Caco-2 (cell line): Measurements from ENCODE around the gene CD8A. TPM values are rescaled to one million over a fixed set of nuclear protein-coding genes. Genes with fewer than 3 reads are reported as not detected.

Experiments
- BruUV-seq: library from RNA; stranded (reverse); fragments of 400-500 nt; replicated peaks from 2 replicates; lab custom pipeline; 2021; lab: Mats Ljungman, UMichigan
- CTCF ChIA-PET: fragments of 300-600 bp; sonication (Branson Sonifier 250); formaldehyde crosslinking; loops from one replicate; lab custom pipeline; 2022; ENCODE audit warnings: antibody characterized with exemption; lab: Charles Lee
- POLR2A ChIA-PET: fragments of 300-600 bp; sonication (Branson Sonifier 250); formaldehyde crosslinking; loops from one replicate; lab custom pipeline; 2022; ENCODE audit warnings: antibody characterized with exemption; lab: Charles Lee
- DNase-seq, 2 experiments: peaks; one replicate each; pipeline versions ENCODE4 v3.0.0 to v3.0.0-alpha.2; 2020 to 2022
- H3K27me3 ChIP-seq: replicated peaks from 2 replicates; pipeline ENCODE4 v1.6.0; 2011; ENCODE audit warnings: low read length; ENCODE audit not compliant: control insufficient read depth, insufficient read depth
- H3K36me3 ChIP-seq: 2 replicates; pipeline ENCODE4 v1.5.1; 2011; ENCODE audit warnings: low read length; ENCODE audit not compliant: control insufficient read depth, insufficient read depth
- H3K4me1 ChIP-seq: fragments of 250-450 bp; sonication (Bioruptor Pico); 2 replicates; pipeline ENCODE4 v1.5.1; 2020; ENCODE audit warnings: mild to moderate bottlenecking
- H3K4me3 ChIP-seq: 2 replicates; pipeline ENCODE4 v1.5.1; 2011; ENCODE audit warnings: low read depth, mild to moderate bottlenecking, control low read depth, low read length
- H3K9me3 ChIP-seq: fragments of 250-450 bp; sonication (Bioruptor Pico); 2 replicates; pipeline ENCODE4 v1.5.1; 2020; ENCODE audit warnings: mild to moderate bottlenecking, moderate library complexity
- H3K27ac Mint-ChIP-seq: one replicate; pipeline ENCODE4 v1.8.0; 2022; ENCODE audit warnings: mixed read lengths; ENCODE audit not compliant: unreplicated experiment
- H3K27me3 Mint-ChIP-seq: one replicate; pipeline ENCODE4 v1.8.0; 2022; ENCODE audit warnings: mixed read lengths; ENCODE audit not compliant: insufficient read depth, unreplicated experiment
- H3K36me3 Mint-ChIP-seq: one replicate; pipeline ENCODE4 v1.8.0; 2022; ENCODE audit warnings: mild to moderate bottlenecking, mixed read lengths; ENCODE audit not compliant: insufficient read depth, unreplicated experiment
- H3K4me1 Mint-ChIP-seq: one replicate; pipeline ENCODE4 v1.8.0; 2022; ENCODE audit warnings: low read depth, mixed read lengths; ENCODE audit not compliant: unreplicated experiment
- H3K4me3 Mint-ChIP-seq: one replicate; pipeline ENCODE4 v1.8.0; 2022; ENCODE audit warnings: mild to moderate bottlenecking, moderate library complexity, mixed read lengths; ENCODE audit not compliant: unreplicated experiment
- H3K9me3 Mint-ChIP-seq: one replicate; pipeline ENCODE4 v1.8.0; 2022; ENCODE audit warnings: mixed read lengths; ENCODE audit not compliant: unreplicated experiment
- CTCF ChIP-seq, 2 experiments: fragments of 200-600 bp in 1 of 2; IDR thresholded peaks; 1 replicate in 1 of 2; 2 replicates in 1 of 2; pipeline versions ENCODE4 v1.5.1 to v1.8.0; 2011 to 2022; ENCODE audit warnings: antibody characterized with exemption in 1 of 2, control low read depth in 1 of 2, inconsistent platforms in 1 of 2, low read depth in 1 of 2, low read length in 1 of 2, mild to moderate bottlenecking in 1 of 2, moderate library complexity in 1 of 2; ENCODE audit not compliant: insufficient read depth in 1 of 2, severe bottlenecking in 1 of 2, unreplicated experiment in 1 of 2
- intact Hi-C: fragments of 100-400 bp; cut with micrococcal nuclease; formaldehyde crosslinking; loops from one replicate; pipeline ENCODE4 v1.10.0; 2022; ENCODE audit not compliant: unreplicated experiment
- total RNA-seq: library from RNA; stranded (reverse); gene quantifications from 2 replicates; pipeline ENCODE4 v1.2.3, GENCODE V29; 2022

The CD8A gene
- total RNA-seq, 1 experiment from 2014 or later, result 1.6 TPM

- peaks cover 19% of the 10 kb centered on the region for H3K36me3 Mint-ChIP-seq
- ChIA-PET CTCF (interaction anchor here (0.9 to 1.3 kb wide), 4 partner anchors 17 to 1507 kb away, joined by 3 to 8 read pairs (median 5); no protein-coding TSS in a partner anchor), POLR2A (interaction anchor here (0.6 kb wide), 1 partner anchor 15 kb away, joined by 4 read pairs; no protein-coding TSS in a partner anchor)
- Histone ChIP-seq H3K9me3 (no peaks in the 10 kb centered on the region), H3K4me3 (peak overlapping the region; percentile 77), H3K27me3 (no peaks in the 10 kb centered on the region), H3K36me3 (no peaks in the 10 kb centered on the region), H3K4me1 (no peaks in the 10 kb centered on the region)
- BruUV-seq, result no TSS peak
- intact Hi-C loops, result loop anchor here (1.0 to 2.0 kb wide), 2 partner anchors 21 to 43 kb away; no protein-coding TSS in a partner anchor
- no peak for TF ChIP-seq CTCF (IDR thresholded peaks at IDR 0.05; ENCODE audit: insufficient read depth in 1 of 2, low read depth in 1 of 2, low read length in 1 of 2, severe bottlenecking in 1 of 2, unreplicated experiment in 1 of 2)
- peak; percentile 83 to 85 for DNase-seq
- no peaks in the 10 kb centered on the region for H3K9me3 Mint-ChIP-seq
- peak overlapping the region; percentile 77 for H3K4me3 Mint-ChIP-seq
- H3K27me3 Mint-ChIP-seq, result no peaks in the 10 kb centered on the region
- peak overlapping the region; percentile 28 for H3K27ac Mint-ChIP-seq
- no peaks in the 10 kb centered on the region for H3K4me1 Mint-ChIP-seq
These were observed 17.0 kb upstream of the CD8A start for GRCh38 chr2:86807468-86808275.

- TF ChIP-seq CTCF (IDR thresholded peaks at IDR 0.05; ENCODE audit: insufficient read depth in 1 of 2, low read depth in 1 of 2, low read length in 1 of 2, severe bottlenecking in 1 of 2, unreplicated experiment in 1 of 2), result no peak
- BruUV-seq, result TSS peak; percentile 80
- Mint-ChIP-seq H3K27me3 (no peaks in the 10 kb centered on the region), H3K9me3 (no peaks in the 10 kb centered on the region), H3K27ac (peak overlapping the region; percentile 28), H3K4me3 (peak overlapping the region; percentile 77), H3K36me3 (peaks cover 19% of the 10 kb centered on the region), H3K4me1 (no peaks in the 10 kb centered on the region)
- POLR2A ChIA-PET, result interaction anchor here (0.6 kb wide), 1 partner anchor 15 kb away, joined by 4 read pairs; no protein-coding TSS in a partner anchor
- DNase-seq, result no peak
- no peaks in the 10 kb centered on the region for H3K36me3 ChIP-seq
- H3K4me1 ChIP-seq, result no peaks in the 10 kb centered on the region
- intact Hi-C loops, result loop anchor here (1.0 kb wide), 1 partner anchor 43 kb away; no protein-coding TSS in a partner anchor
- peak overlapping the region; percentile 77 for H3K4me3 ChIP-seq
- H3K9me3 ChIP-seq, result no peaks in the 10 kb centered on the region
- CTCF ChIA-PET, result interaction anchor here (0.9 to 1.3 kb wide), 3 partner anchors 17 to 1507 kb away, joined by 3 to 5 read pairs (median 5); no protein-coding TSS in a partner anchor
- H3K27me3 ChIP-seq, result no peaks in the 10 kb centered on the region
These were observed 16.4 kb upstream of the CD8A start for GRCh38 chr2:86807133-86807467.

GRCh38 chr2:86806059-86806857 lies 15.5 kb upstream of the CD8A start:
- H3K4me1 Mint-ChIP-seq, result no peaks in the 10 kb centered on the region
- BruUV-seq, result no TSS peak
- TF ChIP-seq CTCF (IDR thresholded peaks at IDR 0.05; ENCODE audit: insufficient read depth in 1 of 2, low read depth in 1 of 2, low read length in 1 of 2, severe bottlenecking in 1 of 2, unreplicated experiment in 1 of 2), result no peak

More at GRCh38 chr2:86806059-86806857, 15.5 kb upstream of the CD8A start:
- Histone ChIP-seq H3K27me3 (no peaks in the 10 kb centered on the region), H3K4me1 (no peaks in the 10 kb centered on the region), H3K9me3 (no peaks in the 10 kb centered on the region), H3K36me3 (no peaks in the 10 kb centered on the region), H3K4me3 (no peak overlapping the region)
- Mint-ChIP-seq H3K9me3 (no peaks in the 10 kb centered on the region), H3K4me3 (peak overlapping the region; percentile 77), H3K27me3 (no peaks in the 10 kb centered on the region), H3K36me3 (peaks cover 13% of the 10 kb centered on the region), H3K27ac (no peak overlapping the region)
- DNase-seq, result no peak
- ChIA-PET POLR2A (no interaction called here), CTCF (interaction anchor here (1.3 kb wide), 1 partner anchor 288 kb away, joined by 3 read pairs; no protein-coding TSS in a partner anchor)
- intact Hi-C loops, result no loop called here
